GM21619 (cell line): ENCODE results near the gene GPI.
"Not testable (repeated sequence)": the region's sequence is repeated elsewhere in the genome, so short reads cannot be mapped to it uniquely, and the experiment has no call there.

Experiments
- ATAC-seq: cut with Tn5 transposase; IDR thresholded peaks from one replicate; pipeline ENCODE4 v1.9.1; 2021; ENCODE audit not compliant: unreplicated experiment

The GPI gene

DNA sequence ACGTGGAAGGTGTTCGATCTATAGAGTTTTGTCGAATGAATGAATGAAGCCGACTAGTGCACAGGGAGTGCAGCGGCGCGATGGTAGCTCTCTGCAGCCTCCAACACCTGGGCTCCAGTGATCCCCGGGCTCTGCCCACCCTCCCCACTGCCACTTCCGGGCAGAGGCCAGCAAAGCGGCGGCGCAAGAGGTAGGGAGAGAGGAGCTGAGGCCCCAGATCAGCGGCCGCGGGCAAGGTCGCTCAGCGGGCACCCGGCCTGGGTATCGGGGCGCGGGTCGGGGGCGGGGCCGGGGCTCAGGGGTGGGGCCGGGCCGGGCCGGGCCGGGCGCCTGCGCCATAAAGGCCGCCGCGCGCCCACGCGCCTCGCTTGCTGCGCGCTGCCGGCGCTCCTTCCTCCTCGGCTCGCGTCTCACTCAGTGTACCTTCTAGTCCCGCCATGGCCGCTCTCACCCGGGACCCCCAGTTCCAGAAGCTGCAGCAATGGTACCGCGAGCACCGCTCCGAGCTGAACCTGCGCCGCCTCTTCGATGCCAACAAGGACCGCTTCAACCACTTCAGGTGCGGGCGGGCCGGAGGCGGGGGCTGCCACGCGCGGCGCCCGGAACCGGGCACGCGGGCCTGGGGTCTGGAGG is at the start of gene GPI:
Gene GPI, plus strand, starts transcription at position 367 of the 633 bp plus-strand sequence. Its CDS starts 71 bp downstream, at position 438.
- ATAC-seq, result peak; percentile 69

- no peak for ATAC-seq
Measured at GRCh38 chr19:34316247-34316646, 48.7 kb upstream of the GPI start.

- no peak for ATAC-seq
Measured at GRCh38 chr19:34316741-34317301, 48.2 kb upstream of the GPI start.

GRCh38 chr19:34317311-34317927 is 47.6 kb upstream of the GPI start:
- no peak for ATAC-seq

GRCh38 chr19:34319230-34319585 is 45.8 kb upstream of the GPI start:
- ATAC-seq, result no peak

GRCh38 chr19:34319785-34320184 is 45.2 kb upstream of the GPI start:
- ATAC-seq, result no peak

DNA sequence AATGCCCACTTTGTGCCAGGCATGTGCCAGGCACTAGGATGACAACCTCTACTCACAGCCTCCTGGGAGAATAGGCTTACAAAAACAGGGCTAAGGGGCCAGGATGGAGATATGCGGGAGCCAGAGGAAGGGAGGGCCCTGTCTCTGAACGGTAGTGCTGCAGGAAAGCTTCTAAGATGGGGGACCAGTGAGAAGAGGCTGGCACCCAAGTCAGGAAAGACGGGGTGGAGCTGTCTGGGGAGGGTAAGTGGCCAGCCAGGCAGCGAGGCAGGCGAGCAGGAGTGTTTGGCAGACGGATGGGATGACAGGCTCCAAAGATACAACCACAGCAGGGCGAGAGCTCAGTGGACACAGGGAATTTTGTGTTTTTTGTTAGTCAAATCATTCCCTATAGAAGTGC is 44.7 kb upstream of the GPI start:
- ATAC-seq, result no peak

DNA sequence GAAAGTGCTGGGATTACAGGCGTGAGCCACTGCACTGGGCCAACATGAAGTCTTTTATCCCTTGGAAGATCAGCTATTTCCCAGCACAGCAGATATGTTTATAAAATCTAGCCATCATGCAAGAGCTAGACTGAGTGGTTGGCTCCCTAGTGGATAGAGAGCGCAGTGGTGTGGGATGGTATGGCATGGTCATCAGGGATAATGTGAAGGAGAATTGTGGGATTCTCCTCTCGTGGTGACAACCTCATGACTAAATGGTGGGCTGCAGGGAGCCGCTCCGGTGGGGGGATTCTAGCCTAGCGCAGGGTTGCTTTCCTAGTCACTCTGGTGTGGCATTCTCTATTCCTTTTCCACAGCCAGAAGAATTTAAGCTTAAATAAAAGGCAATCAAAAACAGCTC is 43.3 kb upstream of the GPI start:
- no peak for ATAC-seq

DNA sequence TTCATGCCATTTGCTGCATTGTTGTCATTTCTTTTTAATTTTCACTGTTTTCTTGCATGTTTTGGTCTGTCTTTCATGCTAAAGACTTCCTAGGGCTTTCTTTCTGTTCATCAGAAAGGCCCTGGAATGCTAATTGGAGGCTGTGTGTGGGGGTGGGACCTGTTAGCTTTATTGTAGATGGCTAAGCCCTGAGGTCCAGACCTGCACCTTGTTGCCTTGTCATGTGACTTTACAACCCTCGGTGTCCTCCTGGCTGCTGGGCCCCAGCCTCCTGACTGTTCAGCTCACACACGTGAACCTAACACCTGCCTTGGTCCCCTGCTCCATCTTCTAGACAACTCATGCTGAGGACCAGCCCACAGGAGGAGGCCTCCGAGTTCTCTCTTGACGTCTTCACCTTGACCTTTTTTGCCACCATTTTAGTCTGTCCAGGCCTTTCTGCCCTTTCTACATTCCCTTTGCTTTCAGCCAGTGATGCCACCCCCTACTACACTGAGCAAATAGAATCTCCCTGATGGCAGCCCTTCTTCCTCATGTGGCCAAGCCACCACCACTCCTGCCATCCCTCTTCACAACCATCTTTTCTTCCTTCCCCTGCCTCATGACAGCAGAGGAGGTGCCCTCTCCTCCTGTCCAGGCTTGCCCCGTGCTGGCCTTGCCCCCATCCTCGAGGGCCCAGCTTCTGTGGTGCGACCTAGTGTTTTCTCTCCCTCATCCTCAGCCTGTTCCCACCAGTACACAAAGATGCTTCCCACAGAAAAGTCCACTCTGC is 41.4 kb upstream of the GPI start:
- ATAC-seq, result no peak

DNA sequence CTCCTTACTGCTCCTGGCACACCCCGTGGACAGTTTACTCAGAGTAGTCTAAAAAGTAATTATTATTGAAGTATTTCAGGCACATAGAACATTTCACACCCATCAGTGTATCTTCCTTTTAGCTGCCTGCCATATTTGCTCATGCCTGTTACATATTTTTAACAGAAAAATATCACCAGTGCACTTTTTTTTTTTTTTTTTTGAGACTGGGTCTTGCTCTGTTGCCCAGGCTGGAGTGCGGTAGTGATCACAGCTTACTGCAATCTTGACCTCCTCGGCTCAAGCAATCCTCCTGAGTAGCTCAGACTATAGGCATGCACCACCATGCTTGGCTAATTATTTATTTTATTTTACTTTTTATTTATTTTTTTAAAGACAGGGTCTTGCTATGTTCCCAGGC is 40.7 kb upstream of the GPI start:
- no peak for ATAC-seq

DNA sequence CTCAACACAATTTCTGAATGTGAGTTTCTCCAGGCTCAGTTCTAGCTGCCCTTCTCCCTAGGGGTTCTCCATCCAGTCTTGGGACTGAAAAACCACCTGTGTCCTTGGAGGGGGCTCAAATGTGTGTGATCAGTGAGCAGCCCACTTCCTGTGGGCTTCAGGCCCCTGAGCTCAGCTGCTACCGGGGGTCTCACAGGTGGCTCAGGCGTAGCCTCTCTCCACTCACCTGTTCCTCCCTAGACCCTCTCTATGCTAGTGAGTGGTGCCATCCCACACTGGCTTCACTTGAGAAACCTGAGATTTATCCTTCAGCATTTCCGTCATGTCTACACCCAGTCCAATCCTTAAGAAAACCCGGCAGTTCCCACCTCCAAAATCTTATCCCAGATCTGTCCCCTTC is 39.8 kb upstream of the GPI start:
- no peak for ATAC-seq

DNA sequence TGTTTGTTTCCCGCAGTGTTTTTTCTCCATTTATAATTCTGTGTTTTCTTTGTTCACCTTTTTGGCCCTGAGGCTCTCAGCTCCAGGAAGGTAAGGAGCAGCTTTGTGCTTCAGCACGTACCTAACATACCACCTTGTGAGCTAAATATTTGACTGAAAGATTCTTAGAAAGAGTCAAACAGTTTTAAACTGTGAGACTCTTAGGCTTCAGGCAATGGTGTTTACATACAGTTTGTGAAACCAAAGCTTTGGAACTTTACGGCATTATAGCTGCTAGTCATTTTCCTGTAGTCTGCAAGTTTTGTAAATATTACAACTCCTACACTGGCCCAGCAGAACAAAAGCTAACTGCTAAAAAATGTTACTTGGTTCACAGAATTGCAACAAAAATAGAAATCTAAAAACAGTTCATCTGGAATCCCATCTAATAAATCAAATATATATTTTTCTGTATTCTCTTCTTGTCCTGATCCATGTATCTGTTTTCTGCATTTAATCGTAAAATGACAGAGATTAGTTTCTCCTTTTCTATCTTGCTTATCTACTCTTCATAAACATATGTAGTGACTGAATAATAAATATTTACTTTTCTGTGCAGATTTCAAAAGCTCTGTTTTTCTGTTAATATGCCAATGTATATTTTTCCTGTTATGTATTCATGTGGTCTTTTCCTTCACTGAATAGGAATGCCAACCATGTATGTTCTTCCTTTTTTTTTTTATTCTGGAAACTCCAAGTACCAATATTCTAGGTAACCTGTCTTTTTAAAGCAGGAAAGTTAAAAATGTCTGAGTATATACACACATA is 38.8 kb upstream of the GPI start:
- ATAC-seq, result no peak

- no peak for ATAC-seq
Measured at GRCh38 chr19:34327851-34328250, 37.1 kb upstream of the GPI start.

- ATAC-seq, result no peak
Measured at GRCh38 chr19:34328982-34329381, 36.0 kb upstream of the GPI start.

- ATAC-seq, result no peak
Measured at GRCh38 chr19:34330116-34330515, 34.9 kb upstream of the GPI start.

DNA sequence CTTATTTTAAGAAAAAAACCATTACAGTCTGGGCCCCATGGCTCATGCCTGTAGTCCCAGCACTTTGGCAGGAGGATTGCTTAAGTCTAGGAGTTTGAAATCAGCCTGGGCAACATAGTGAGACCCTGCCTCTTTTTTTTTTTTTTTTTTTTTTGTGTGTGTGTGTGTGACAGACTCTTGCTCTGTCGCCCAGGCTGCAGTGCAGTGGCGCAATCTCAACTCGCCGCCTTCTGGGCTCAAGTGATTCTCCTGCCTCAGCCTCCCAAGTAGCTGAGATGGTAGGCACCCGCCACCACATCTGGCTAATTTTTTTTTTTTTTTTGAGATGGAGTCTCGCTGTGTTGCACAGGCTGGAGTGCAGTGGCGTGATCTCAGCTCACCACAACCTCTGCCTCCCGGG is 34.4 kb upstream of the GPI start:
- ATAC-seq, result not testable (repeated sequence)

DNA sequence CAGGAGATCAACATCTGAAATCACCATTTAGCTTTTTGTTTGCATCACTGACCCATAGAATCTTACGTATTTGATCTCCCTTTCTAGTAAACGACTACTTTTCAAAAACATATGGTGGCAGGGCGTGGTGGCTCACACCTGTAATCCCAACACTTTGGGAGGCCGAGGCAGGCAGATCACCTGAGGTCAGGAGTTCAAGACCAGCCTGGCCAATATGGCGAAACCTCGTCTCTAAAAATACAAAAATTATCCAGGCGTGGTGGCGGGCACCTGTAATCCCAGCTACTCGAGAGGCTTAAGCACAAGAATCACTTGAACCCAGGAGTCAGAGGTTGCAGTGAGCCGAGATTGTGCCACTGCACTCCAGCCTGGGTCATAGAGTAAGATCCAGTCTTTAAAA is 33.4 kb upstream of the GPI start:
- ATAC-seq, result not testable (repeated sequence)

GRCh38 chr19:34332027-34332760 is 32.8 kb upstream of the GPI start:
- ATAC-seq, result no peak

DNA sequence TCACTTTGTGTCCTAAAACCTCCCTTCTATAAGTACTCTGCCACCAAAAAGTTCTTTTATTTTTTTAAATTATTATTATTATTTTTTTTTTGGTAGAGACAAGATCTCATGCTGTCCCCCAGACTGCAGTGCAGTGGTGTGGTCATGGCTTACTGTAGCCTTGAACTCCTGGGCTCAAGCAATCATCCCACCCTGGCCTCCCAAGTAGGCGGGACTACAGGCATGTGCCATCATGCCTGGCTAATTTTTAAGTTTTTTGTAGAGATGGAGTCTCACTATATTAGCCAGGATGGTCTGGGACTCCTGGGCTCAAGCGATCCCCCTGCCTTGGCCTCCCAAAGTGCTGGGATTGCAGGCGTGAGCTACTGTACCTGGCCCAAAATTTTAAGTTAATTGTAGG is 29.1 kb upstream of the GPI start:
- ATAC-seq, result no peak

DNA sequence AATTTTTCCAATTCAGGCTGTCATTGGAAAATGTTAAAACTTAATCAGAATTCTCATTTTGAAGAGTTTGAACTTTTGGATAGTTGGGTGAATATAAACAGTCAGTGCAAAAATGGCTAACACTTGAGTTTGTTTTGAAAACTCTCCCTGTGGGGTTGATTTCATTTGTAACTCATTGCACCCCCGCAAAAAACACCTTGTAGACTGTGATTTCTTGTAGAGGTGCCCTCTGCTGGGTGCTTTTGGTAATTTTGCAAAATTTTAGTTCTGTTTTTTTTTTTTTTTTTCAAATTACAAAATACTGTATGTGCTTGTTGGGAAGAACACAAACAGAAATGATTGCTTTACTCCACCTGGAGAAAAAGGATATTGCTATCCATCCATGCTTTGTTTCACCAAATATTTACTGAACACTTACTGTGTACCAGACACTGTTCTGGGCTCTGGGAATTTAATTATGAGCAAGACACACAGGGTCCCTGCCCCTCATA is 28.2 kb upstream of the GPI start:
- ATAC-seq, result no peak
